ENCODE results near the gene PRKCA.

GRCh38 chr17:66260688-66261087 lies 41.7 kb upstream of the PRKCA start:
- TF ChIP-seq CTCF (IDR thresholded peaks at IDR 0.05; ENCODE audit: low read depth, low read length, poor library complexity, severe bottlenecking) = no peak
- TF ChIP-seq EZH2phosphoT487 (IDR thresholded peaks at IDR 0.05; ENCODE audit: borderline replicate concordance, low read length) = no peak

All from DOHH2 (cell line).